ENCODE results near the gene EHD2.

GRCh38 chr19:47695533-47696262, 17.5 kb upstream of the EHD2 start:
- TF ChIP-seq CTCF (IDR thresholded peaks at IDR 0.05; ENCODE audit: borderline replicate concordance, extremely low read depth, low read length, poor library complexity, severe bottlenecking) (no peak), EZH2 (IDR thresholded peaks at IDR 0.05; ENCODE audit: borderline replicate concordance, low read depth, low read length, severe bottlenecking) (no peak)

Measured in DND-41 (cell line).